Daoy (cell line): Measurements from ENCODE around the gene GNAQ. TPM values are rescaled to one million over a fixed set of nuclear protein-coding genes. Genes with fewer than 3 reads are reported as not detected.
A peak's percentile ranks its signal among the peaks of the same experiment; 100 is the strongest.

ENCODE experiments used
- DNase-seq: peaks from one replicate; pipeline ENCODE4 v3.0.0-alpha.2; 2015; ENCODE audit warnings: low read depth
- total RNA-seq: library from RNA; depleted of rRNA; stranded (reverse); fragments of >200 nt; shearing (Covaris generic); gene quantifications from 2 replicates; pipeline ENCODE4 v1.2.3, GENCODE V29; 2014

Gene GNAQ
- total RNA-seq, 1 experiment from 2014 or later = 21.7 TPM

DNA sequence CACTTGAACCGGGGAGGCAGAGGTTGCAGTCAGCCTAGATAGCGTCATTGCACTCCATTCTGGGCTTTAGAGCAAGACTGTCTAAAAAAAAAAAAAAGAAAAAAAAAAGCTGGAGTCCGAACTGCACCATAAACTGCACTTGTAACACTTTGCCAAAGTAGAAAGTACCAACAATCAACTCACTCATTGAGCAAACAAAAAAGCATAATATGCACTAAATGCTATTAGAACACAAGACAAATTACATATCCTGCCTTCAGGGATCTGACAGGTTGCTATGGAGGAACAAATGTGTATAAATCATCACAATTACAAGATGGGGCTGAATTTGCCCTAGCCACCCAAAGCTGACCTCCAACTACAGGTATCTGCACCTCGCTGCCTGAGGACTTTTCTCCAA lies 27.9 kb downstream of the GNAQ start:
- DNase-seq = no peak

DNA sequence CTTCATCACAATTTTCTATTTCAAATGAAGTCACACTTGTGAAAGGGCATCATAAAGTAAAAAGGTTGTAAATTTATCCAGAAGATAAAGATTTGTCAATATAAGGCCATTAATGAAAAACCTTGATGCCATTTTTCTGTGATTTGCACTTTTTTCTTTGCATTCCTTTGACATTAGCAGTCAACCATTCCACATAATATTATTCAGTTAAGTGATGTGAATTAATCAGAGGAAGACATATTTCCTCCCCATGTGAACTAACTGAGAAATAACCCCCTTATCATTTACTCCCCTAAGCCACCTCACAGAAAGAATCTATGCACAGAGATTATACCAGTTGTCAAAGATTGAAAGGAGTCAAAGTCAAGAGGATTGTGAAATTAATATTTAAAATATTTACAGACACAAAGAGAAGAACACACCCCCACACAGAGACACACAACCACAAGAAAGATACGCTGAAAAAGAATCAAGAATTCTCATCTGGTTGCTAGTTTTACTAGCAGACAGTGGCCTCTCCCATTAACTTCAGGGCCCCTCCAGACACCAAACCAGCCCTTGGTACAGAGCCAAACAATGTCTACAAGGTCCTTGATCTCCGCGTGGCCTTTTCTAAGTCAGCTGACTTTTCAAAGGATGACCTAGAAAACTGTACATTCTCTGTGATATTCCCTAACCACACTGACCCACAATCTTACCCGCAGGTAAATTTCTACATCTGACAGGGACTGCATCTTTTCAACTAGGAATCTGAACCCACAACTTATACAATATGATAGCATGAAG lies 29.5 kb downstream of the GNAQ start:
- no peak for DNase-seq

DNA sequence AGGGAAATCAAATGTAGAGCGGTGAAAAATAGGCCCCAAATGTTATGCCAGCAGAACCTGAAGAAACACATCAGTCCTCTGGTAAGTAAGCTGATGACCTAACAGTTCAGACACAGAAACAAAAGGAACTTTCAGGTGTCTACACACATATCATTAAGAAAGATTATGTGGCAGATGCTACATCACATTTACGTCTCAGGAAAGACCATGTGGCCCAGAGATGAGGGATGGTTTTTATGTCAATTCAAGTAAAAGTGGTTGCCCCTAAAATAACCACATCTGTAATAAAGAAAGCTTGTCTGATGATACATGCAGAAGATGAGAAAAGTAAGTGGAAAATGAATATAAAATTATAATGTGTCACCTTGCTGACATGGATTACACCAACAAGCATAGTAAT lies 31.4 kb downstream of the GNAQ start:
- no peak for DNase-seq

DNA sequence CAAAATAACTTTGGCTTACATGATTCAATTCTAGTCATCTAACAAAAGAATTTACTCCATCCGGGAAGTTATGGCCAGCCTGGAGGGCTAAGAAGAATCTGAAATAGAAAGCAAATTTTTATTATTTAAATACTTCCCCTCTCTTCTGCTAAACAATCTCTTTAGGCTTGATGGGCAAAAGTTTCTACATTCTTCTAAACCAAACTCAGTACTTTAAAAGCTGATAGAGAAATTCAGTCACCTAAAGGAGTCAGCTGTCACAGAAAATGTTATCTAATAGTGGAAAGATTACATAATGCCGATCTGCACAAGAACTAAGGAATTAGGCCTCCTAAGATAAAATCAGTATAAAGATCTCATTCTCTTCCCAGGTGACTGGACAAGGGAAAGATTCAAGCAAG lies 32.4 kb downstream of the GNAQ start:
- DNase-seq = no peak

DNA sequence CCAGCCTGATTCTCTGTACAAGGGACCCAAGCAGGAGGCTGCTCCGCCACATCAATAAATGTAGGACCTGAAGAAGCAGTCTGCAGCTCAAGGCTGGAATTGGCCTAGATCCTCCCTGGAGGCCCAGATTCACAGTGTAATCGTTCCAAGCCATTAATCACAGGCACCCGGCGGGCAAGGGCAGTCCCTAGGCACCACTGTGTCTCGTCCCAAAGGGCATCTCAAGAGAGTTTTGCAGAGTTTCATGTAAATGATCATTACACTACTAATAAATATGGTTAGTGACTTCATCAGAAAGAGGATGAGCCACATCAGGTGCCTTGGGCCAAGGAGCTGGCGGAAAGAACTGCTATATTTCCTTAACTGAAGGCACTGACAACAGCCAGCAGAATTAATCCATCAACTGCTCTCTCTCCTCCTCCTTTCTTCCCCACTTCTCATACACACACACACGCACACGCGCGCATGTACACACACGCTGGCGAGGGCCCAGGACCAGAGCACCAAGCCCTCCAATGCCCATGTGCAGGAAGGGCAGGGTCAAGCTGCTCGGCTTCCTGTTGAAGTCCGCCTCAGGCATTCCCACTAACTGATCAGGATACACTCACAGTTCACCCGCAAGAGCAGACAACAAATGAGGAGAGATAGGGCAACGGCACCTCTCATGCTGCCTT lies 33.9 kb downstream of the GNAQ start:
- peak; percentile 11 for DNase-seq

DNA sequence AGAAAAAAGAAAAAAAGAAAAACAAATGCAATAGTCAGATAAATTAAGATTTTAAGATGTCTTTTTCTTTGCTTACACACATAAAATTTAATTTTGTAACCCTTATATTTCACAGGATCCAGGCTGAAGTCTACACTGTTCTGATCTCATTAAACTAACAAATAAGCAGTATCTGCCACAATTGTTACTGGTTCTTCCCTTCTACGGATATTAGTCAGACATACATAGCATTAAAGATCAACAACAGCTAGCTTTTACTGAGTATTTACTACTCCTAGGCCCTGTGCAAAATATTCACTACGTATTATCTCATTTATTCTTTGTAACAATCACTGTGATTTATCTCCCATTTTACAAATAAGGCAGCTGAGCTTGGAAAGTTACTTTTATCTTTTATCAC lies 34.9 kb downstream of the GNAQ start:
- DNase-seq = no peak

DNA sequence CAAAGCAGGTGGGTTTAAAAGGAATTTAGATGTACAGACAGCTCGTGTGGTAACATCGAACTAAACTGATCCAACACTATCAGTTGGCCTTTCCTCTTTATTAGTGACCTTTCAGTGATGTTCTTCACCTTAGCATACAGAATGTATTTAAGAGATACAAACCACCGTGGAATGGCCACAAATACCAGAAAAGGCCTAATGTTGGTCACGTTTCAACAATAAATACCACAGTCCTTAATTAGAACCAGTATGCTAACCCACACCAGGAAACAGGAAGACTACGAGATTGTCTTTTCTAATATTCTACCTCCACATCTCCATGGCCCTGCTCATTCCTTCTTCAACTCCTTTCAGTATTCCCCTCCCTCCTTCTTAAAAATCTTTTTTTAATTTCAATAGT lies 40.4 kb downstream of the GNAQ start:
- DNase-seq = no peak

DNA sequence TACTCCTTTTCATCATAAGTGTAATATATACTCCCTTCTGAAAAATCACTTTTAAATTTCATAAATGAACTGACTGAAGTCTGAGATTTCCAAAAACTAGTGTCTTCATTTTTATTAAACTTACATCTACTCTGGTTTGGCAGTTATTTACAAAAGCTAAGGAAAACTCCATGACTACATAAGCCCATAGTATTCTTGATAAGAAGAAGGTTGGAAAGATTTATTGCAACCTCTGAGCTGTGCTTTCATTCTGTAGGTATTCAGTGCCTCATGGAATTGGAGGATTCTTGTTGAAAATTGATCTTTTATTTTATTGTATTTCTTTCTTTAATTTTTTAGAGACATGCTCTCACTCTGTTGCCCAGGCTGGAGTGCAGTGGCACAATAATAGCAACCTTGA lies 41.7 kb downstream of the GNAQ start:
- no peak for DNase-seq

DNA sequence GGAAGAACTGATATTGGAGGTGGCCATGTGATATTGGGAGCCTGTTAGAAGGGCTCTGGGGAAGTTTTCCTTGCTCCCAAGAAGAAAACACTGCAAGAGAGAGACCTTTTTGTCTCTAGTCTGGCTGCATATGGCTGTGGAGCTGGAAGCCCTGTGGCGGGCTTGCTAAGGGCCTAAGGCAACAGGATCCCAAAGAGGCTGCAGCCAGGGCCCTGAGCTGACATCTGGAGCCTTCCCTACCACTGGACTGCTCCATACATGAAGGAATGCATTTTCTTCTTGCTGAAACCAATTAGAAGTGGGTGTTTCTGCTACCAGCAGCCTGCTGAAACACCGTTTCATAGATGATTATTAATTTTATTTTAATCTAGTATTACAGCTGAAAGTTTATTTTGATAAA lies 42.2 kb downstream of the GNAQ start:
- no peak for DNase-seq

DNA sequence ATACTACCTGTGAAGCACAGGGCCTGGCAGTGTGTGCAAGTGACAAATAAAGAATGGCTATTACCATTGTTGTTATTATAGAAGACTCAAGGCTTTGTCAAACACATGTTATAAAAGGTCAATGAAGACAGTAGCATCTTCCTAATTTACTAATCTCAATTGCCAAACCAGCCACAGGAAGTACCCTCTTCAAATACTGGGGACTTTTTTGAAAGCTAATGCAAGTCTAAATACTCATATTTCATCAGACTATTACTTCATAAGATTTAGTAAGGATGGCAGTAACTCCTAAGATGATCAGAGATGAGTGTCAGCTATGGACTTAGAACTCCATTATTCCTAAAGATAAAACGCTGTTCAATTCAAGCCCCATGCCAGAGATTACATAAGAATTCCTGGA lies 43.0 kb downstream of the GNAQ start:
- no peak for DNase-seq

DNA sequence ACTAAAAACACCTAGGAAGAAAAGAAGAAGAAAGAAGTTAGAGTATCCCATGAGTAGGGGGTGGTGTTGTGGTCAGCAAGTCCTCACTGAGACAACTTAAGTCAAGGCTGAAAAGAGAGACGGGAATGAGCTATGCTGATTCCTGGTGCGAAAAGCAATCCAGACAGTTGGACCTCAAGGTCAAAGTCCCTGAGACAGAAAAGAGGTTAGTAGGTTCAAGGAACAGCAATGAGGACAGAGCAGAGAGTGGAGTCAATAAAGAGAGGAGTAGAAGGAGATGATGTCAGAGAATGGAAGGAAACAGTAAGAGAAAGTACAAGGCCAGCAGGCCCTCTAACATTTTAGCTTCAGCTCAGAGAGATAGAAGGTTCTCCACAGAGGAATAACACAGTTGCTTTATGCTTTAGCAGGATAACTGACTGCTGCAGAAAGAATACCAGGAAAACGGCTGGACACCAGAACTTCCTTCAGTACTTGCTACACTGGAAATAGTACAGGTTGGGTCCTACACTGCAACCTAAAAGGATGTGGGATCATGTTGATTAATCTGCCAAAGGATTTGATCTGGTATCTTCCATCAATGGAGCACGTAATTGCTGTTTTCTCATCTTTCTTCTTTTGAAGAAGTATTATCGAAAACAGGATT lies 43.6 kb downstream of the GNAQ start:
- no peak for DNase-seq

DNA sequence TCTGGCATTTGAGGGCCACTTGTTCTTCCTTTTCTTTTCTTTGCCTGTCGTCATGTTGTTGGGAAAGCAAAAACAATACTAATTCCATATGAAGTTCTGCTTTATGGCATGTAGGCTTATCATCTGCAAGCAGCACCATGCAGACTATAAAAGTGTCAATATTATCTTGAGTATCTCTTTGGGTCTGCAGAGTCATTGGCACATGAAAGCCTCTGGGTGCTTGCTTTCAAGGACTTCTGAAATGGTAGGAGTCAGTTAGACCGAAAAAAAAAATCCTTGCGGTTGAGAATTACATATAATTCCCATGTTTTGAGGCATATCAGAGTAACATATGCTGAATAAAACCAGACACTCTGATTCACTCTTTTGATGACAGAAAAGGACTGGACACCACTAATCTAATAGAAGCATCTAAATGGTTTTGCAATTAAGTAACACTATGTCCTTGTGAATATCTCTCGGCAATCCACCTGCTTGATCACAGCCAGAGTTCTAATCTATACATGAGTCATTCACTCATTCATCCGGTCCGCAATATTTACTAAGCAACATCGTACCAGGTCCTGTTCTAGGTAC lies 44.4 kb downstream of the GNAQ start:
- DNase-seq = no peak

DNA sequence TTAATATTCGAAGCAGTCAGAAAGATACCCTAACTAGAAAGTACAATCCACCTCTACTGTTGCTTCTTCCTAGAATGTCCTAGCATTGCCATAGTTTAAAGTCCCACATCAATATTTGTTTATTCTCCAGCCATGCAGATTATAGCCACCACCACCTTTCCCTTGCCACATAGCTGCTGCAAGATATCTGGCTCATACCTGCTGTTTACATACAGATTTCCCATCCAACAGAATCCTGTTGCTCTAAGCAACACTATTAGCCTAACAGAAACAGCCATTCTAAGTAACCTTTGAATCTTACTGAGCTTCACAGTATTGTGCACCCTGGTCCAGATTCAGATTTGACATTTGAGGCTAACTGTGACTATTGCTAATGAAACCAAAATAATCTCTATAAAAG lies 45.6 kb downstream of the GNAQ start:
- DNase-seq = no peak

DNA sequence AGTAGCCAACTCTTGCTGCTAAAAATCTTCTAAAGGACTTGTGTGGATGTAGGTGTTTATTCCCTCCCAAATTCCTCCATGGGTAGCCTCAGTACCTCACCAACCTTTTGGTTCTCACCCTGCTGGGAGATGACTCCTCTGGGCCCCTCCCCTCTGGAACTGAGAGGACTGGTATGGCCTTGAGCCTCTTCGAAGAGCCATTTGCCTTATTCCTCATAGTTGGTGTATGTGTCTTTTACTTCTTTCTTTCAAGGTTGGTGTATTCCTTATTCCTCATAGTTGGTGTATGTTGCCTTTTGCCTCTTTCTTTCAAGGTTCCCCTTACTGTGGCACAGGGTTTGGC lies 48.3 kb downstream of the GNAQ start:
- no peak for DNase-seq

DNA sequence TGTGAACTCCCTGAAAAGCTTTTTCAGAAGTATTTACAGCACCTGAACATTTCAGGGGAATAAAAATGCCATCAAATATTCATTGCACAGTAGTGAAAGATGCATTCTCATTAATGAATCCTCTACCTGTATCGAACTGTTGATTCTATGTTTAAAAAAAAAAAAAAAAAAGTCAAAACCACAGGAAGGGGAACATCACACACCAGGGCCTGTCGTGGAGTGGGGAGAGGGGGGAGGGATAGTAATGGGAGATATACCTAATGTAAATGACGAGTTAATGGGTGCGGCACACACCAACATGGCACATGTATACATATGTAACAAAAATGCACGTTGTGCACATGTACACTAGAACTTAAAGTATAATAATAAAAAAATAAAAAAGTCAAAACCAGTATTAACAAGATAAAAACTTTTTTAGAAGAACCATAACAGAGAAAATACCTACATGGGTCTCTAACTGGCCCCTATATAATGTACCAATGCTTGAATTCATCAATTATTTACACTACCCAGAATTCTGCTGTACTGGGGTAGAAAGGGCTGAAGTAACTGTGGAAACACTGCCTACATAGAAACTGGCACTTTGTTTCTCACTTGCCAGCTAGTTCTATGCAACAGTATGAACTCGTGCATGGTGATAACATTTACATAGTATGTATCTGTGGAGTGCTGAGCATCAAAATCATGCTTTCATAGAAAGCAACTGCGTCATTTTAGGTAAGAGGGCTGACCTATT lies 48.9 kb downstream of the GNAQ start:
- no peak for DNase-seq

DNA sequence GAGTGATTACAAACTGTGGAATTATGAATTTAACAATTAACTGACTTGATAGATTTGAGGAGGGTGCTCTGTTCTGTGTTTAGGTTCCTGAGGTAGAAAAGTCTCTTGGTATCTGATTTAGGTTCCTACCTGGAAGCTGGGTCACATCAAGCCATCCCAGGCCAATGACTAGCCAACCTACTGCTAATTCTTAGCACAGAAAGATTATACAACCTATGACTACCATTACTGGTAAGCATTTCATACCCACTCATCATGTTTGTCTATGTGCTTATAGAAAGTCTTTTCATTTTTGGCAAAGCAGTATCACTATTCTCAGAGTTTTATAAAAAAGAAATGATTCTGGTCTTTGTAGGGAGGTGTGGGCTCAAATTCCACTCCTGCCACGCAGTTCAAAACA lies 49.7 kb downstream of the GNAQ start:
- DNase-seq = no peak

DNA sequence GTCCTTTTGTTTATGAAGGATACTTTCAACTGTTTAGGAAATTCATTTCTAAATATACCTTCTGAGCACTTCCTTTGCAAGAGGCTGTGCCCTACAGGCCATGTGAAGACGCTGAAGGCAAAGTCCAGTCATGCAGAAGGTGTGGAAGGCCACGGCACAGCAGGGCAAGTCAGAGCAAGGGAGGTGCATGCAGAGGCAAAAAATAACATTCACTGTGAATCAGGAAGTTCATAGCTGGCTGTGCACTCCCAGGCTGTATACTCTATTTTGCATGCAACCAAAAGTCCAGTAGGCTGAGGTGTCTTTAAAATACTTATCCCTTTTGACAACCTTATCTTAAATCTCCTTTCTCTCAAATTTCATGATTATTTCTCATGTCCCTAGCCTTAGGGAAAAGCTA lies 50.3 kb downstream of the GNAQ start:
- DNase-seq = peak; percentile 52

DNA sequence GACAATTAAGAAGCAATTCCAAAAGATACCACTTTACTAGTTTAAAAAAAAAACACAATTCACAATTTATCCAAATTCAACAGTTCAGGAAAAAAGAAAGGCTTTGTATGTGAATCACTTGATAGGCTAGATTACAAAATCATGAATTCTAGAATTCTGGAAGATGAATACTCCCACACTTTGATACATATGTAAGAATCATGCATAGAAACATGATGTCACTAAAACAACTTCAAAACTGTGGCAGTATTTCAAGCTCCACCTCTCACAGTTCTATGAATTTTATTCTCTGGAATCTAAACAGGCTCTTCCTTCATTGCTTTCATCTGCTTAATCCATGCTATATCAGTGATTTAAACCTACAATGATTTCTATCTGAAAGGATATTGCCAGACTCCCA lies 51.0 kb downstream of the GNAQ start:
- no peak for DNase-seq

DNA sequence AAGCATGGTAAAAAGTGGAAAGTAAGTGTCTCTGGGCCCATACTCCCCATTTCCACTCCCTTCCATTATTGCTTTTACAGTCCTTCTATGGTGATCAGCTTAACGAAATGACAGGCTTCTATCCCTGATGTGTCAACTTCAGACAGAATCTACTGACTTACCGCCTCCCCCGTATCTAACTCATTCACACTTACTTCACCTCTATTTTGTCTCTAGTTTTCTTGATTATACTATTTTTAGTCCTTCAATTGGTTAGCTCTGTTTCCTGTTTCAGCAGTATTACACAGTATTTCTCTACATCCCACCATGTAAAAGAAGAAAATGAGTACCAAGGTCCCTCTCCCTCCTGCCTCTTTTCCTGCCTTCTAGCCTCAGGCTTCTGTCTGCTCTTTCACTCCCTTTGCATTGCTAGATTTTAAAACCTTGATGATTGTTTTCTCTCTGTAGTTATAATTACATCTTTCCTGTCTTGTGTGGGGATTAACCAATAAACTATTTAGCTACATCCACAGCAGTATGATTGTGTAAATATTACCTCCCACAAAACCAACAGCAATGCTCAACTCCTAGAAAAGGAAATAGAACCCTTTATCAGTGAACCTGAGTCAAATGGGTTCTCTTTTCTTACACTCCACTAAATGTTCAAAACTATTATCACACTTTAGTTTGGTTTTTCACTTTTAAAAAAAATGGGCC lies 53.4 kb downstream of the GNAQ start:
- DNase-seq = no peak

DNA sequence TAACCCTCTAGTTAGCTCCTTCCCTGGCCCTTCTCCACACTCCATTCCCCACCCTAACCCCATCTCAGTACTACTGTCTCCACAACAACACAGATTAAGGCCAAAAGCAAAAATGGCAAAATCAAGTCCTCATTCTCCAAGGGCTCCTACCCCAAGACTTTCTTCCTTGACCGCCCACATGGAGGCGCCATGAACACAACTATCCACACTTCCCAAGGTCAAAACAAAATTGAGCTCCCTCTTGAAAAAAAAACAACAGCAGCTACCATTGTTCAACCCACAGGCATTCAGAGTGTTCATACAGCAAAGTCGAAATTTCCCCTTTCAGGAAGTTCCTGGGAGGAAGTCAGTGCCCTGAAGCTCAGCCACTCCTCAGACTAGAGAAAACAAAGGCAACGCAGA lies 54.4 kb downstream of the GNAQ start:
- peak; percentile 74 for DNase-seq

DNA sequence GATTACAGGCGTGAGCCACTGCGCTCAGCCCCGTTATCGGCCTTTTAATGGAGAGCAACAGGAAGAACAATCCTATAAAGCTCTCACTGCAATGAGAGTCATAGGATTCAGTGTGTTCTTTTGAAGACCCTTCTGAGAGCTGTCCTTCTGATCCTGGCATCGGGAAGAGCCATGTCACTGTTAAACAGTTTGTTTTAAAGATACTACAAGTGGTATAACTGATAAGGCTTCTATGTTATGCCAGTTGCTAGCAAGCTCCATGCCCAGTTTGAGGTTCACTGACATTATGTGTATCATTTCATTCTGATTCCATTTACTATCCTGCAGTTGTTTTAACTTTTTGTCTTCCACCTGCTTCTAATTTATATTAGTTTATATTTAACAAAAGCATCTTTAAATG lies 55.8 kb downstream of the GNAQ start:
- DNase-seq = no peak

DNA sequence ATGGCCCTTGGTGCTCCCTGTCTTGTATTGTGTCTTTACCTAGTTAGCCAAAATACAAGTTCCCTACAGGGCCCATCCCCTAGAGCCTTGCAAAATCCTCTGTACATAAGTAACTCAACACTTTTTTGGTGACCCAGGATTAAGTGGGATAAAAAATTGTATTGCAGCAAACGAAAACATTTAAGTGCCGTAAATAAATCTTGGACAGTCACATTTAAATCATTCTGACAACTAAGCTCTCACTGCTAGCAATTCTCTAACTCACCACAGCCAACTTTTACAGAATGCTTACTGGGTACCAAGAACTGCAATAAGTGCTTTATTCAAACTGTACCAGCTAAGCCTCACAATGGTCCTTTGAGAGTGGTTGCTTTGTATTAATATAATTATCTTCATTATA lies 56.6 kb downstream of the GNAQ start:
- no peak for DNase-seq
